Neural progenitor cell (in vitro differentiated cells): ENCODE data around the gene ITGB1. TPM values are rescaled to one million over a fixed set of nuclear protein-coding genes. Genes with fewer than 3 reads are reported as not detected.
"Not testable (repeated sequence)": the region's sequence is repeated elsewhere in the genome, so short reads cannot be mapped to it uniquely, and the experiment has no call there.

Source experiments
- DNase-seq: peaks from one replicate; pipeline ENCODE4 v3.0.0-alpha.2; 2016; ENCODE audit warnings: low spot score
- H2AFZ ChIP-seq: fragments of 200-600 bp; sonication (generic); replicated peaks from 2 replicates; pipeline ENCODE4 v1.6.1; 2016; ENCODE audit warnings: antibody characterized with exemption
- H3F3A ChIP-seq: fragments of 200-600 bp; sonication (generic); 2 replicates; pipeline ENCODE4 v1.6.1; 2016; ENCODE audit warnings: antibody characterized with exemption, low read depth
- H3K27ac ChIP-seq: fragments of 200-600 bp; sonication (generic); 2 replicates; pipeline ENCODE4 v1.5.1; 2016; ENCODE audit warnings: mild to moderate bottlenecking
- H3K27me3 ChIP-seq: fragments of 200-600 bp; sonication (generic); 2 replicates; pipeline ENCODE4 v1.6.1; 2016; ENCODE audit warnings: mild to moderate bottlenecking, moderate library complexity
- H3K36me3 ChIP-seq: fragments of 200-600 bp; sonication (generic); 2 replicates; pipeline ENCODE4 v1.5.1; 2016
- H3K4me1 ChIP-seq: fragments of 200-600 bp; sonication (generic); 2 replicates; pipeline ENCODE4 v1.6.1; 2016; ENCODE audit warnings: mixed run types
- H3K4me2 ChIP-seq: fragments of 200-600 bp; sonication (generic); 2 replicates; pipeline ENCODE4 v1.6.1; 2016
- H3K4me3 ChIP-seq: fragments of 200-600 bp; sonication (generic); 2 replicates; pipeline ENCODE4 v1.5.1; 2016
- H3K79me2 ChIP-seq: fragments of 200-600 bp; sonication (generic); 2 replicates; pipeline ENCODE4 v1.6.1; 2016; ENCODE audit warnings: low read depth
- H3K9ac ChIP-seq: fragments of 200-600 bp; sonication (generic); 2 replicates; pipeline ENCODE4 v1.6.1; 2016
- H3K9me3 ChIP-seq: fragments of 200-600 bp; sonication (generic); 2 replicates; pipeline ENCODE4 v1.5.1; 2016; ENCODE audit warnings: low read depth
- H4K20me1 ChIP-seq: fragments of 200-600 bp; sonication (generic); 2 replicates; pipeline ENCODE4 v1.6.1; 2016; ENCODE audit warnings: low read depth
- H3K27ac Mint-ChIP-seq: 3 replicates; pipeline ENCODE4 v1.8.0; 2021; ENCODE audit warnings: mixed read lengths
- H3K27me3 Mint-ChIP-seq: 2 replicates; pipeline ENCODE4 v1.8.0; 2022; ENCODE audit warnings: low read depth, mild to moderate bottlenecking, inconsistent platforms, moderate library complexity, mixed read lengths; ENCODE audit not compliant: insufficient read depth
- H3K36me3 Mint-ChIP-seq: 3 replicates; pipeline ENCODE4 v1.8.0; 2021; ENCODE audit warnings: mixed read lengths
- H3K4me1 Mint-ChIP-seq: 3 replicates; pipeline ENCODE4 v1.8.0; 2021; ENCODE audit warnings: mixed read lengths
- H3K4me3 Mint-ChIP-seq: 3 replicates; pipeline ENCODE4 v1.8.0; 2021; ENCODE audit warnings: mild to moderate bottlenecking, moderate library complexity, mixed read lengths
- H3K9me3 Mint-ChIP-seq: 3 replicates; pipeline ENCODE4 v1.8.0; 2020; ENCODE audit warnings: mixed read lengths
- EZH2 ChIP-seq: fragments of 200-600 bp; sonication (generic); IDR thresholded peaks from 2 replicates; pipeline ENCODE4 v1.6.1; 2017; ENCODE audit warnings: antibody characterized with exemption, mild to moderate bottlenecking, moderate library complexity
- EZH2phosphoT487 ChIP-seq: fragments of 200-600 bp; sonication (generic); IDR thresholded peaks from 2 replicates; pipeline ENCODE4 v1.6.1; 2017; ENCODE audit warnings: antibody characterized with exemption
- total RNA-seq: library from RNA; depleted of rRNA; stranded (reverse); fragments of >200 nt; gene quantifications from 2 replicates; pipeline ENCODE4 v1.2.3, GENCODE V29; 2015; ENCODE audit warnings: low replicate concordance
- TF ChIP-seq, protein P1 (sequence below): fragments of 200-600 bp; sonication (generic); IDR thresholded peaks from 2 replicates; pipeline ENCODE4 v1.5.1; 2017; ENCODE audit warnings: antibody characterized with exemption, mild to moderate bottlenecking

ITGB1 gene
- total RNA-seq, 1 donor from 2014 or later: 358 TPM

GRCh38 chr10:33001908-33002492 is 44.0 kb upstream of the ITGB1 start:
- Mint-ChIP-seq H3K27ac (no peak overlapping the region), H3K27me3 (peaks cover 6% of the 10 kb centered on the region)

DNA sequence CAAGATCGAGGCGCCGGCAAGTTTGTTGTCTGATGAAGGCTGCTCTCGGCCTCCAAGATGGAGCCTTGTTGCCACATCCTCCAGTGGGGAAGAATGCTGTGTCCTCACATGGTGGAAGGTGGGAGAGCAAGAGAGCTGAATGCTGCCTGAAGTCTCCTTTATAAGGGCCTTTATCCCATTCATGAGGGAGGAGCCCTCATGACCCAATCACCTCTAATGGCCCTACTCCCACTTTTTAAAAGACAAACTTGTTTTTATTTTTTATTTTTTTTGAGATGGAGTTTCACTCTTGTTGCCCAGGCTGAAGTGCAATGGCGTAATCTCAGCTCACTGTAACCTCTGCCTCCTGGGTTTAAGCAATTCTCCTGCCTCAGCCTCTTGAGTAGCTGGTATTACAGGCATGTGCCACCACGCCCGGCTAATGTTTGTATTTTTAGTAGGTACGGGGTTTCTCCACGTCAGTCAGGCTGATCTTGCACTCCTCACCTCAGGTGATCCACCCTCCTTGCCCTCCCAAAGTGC is 40.1 kb upstream of the ITGB1 start:
- peak overlapping the region; percentile 10 for H2AFZ ChIP-seq
- not testable (repeated sequence) for DNase-seq, H3K79me2 ChIP-seq, H3K4me1 ChIP-seq, H3K4me3 Mint-ChIP-seq, H3K9me3 ChIP-seq, H3K36me3 Mint-ChIP-seq, H3K9ac ChIP-seq, H3K27me3 ChIP-seq, H3F3A ChIP-seq, H4K20me1 ChIP-seq, H3K27ac ChIP-seq, H3K27me3 Mint-ChIP-seq, H3K4me2 ChIP-seq, H3K27ac Mint-ChIP-seq, H3K4me3 ChIP-seq, H3K36me3 ChIP-seq, H3K4me1 Mint-ChIP-seq, H3K9me3 Mint-ChIP-seq

More at GRCh38 chr10:33001908-33002492, 44.0 kb upstream of the ITGB1 start:
- Mint-ChIP-seq H3K9me3 (peaks cover 9% of the 10 kb centered on the region), H3K4me3 (no peak overlapping the region), H3K36me3 (no peaks in the 10 kb centered on the region), H3K4me1 (peaks cover 7% of the 10 kb centered on the region)
- no peak for DNase-seq
- Histone ChIP-seq H3K9me3 (no peaks in the 10 kb centered on the region), H3K9ac (no peak overlapping the region), H2AFZ (no peak overlapping the region), H3K4me3 (no peak overlapping the region), H3K36me3 (no peaks in the 10 kb centered on the region), H3K4me1 (no peaks in the 10 kb centered on the region), H3K4me2 (no peak overlapping the region), H3K27ac (no peak overlapping the region), H3K79me2 (no peaks in the 10 kb centered on the region), H3F3A (peaks cover 6% of the 10 kb centered on the region), H3K27me3 (peaks cover 5% of the 10 kb centered on the region), H4K20me1 (no peaks in the 10 kb centered on the region)
- TF ChIP-seq, protein P1, sequence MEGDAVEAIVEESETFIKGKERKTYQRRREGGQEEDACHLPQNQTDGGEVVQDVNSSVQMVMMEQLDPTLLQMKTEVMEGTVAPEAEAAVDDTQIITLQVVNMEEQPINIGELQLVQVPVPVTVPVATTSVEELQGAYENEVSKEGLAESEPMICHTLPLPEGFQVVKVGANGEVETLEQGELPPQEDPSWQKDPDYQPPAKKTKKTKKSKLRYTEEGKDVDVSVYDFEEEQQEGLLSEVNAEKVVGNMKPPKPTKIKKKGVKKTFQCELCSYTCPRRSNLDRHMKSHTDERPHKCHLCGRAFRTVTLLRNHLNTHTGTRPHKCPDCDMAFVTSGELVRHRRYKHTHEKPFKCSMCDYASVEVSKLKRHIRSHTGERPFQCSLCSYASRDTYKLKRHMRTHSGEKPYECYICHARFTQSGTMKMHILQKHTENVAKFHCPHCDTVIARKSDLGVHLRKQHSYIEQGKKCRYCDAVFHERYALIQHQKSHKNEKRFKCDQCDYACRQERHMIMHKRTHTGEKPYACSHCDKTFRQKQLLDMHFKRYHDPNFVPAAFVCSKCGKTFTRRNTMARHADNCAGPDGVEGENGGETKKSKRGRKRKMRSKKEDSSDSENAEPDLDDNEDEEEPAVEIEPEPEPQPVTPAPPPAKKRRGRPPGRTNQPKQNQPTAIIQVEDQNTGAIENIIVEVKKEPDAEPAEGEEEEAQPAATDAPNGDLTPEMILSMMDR: no peak
- no peak for TF ChIP-seq EZH2
- TF ChIP-seq EZH2phosphoT487: no peak

DNA sequence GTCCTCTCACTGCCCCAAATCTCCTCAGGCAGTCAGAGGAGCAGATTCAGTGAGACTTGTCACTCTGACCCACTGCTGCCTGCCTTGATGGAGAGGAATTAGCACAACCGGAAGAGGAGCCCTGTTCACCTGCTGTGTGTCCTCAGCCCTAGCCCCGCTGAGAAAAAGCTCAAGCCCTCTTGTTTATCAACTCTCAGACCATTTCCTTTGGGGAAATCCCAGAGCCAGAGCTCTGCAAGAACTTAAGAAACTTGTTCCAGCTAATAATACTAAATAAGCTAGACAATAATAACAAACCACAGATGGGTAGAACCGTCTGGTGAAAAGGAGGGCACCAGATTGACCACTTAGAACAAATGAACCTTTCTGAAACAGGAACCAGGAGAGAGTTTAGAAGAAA is 37.7 kb upstream of the ITGB1 start:
- Histone ChIP-seq H3K4me2 (no peak overlapping the region), H2AFZ (peak overlapping the region; percentile 94), H3K9me3 (no peaks in the 10 kb centered on the region), H3K27me3 (no peaks in the 10 kb centered on the region), H3K4me3 (no peak overlapping the region), H3K79me2 (no peaks in the 10 kb centered on the region), H3K36me3 (no peaks in the 10 kb centered on the region), H3K27ac (no peak overlapping the region), H3K9ac (no peak overlapping the region), H3F3A (no peaks in the 10 kb centered on the region), H4K20me1 (no peaks in the 10 kb centered on the region), H3K4me1 (peaks cover 4% of the 10 kb centered on the region)
- H3K9me3 Mint-ChIP-seq: peaks cover 13% of the 10 kb centered on the region
- TF ChIP-seq, protein P1: no peak
- TF ChIP-seq EZH2: no peak
- TF ChIP-seq EZH2phosphoT487: no peak
- no peak overlapping the region for H3K27ac Mint-ChIP-seq
- DNase-seq: no peak
- H3K4me1 Mint-ChIP-seq: no peaks in the 10 kb centered on the region
- H3K36me3 Mint-ChIP-seq: no peaks in the 10 kb centered on the region
- H3K4me3 Mint-ChIP-seq: no peak overlapping the region
- H3K27me3 Mint-ChIP-seq: peaks cover 3% of the 10 kb centered on the region

GRCh38 chr10:32995066-32995622 is 37.1 kb upstream of the ITGB1 start:
- Histone ChIP-seq H3F3A (no peaks in the 10 kb centered on the region), H3K36me3 (no peaks in the 10 kb centered on the region), H3K27me3 (no peaks in the 10 kb centered on the region), H3K4me3 (no peak overlapping the region), H3K4me1 (peaks cover 4% of the 10 kb centered on the region), H2AFZ (peak overlapping the region; percentile 94), H3K4me2 (no peak overlapping the region), H3K9ac (no peak overlapping the region), H3K79me2 (no peaks in the 10 kb centered on the region), H4K20me1 (no peaks in the 10 kb centered on the region), H3K27ac (no peak overlapping the region), H3K9me3 (no peaks in the 10 kb centered on the region)
- no peaks in the 10 kb centered on the region for H3K36me3 Mint-ChIP-seq
- H3K4me3 Mint-ChIP-seq: no peak overlapping the region
- TF ChIP-seq EZH2 (no peak), EZH2phosphoT487 (no peak)
- TF ChIP-seq, protein P1: no peak
- peaks cover 15% of the 10 kb centered on the region for H3K9me3 Mint-ChIP-seq
- H3K4me1 Mint-ChIP-seq: no peaks in the 10 kb centered on the region
- no peak for DNase-seq
- no peak overlapping the region for H3K27ac Mint-ChIP-seq
- peaks cover 3% of the 10 kb centered on the region for H3K27me3 Mint-ChIP-seq

- H3K4me2 ChIP-seq, H3K27ac ChIP-seq, H3K36me3 ChIP-seq, H3K4me1 ChIP-seq, H3F3A ChIP-seq, H3K4me1 Mint-ChIP-seq, H3K27me3 Mint-ChIP-seq, H4K20me1 ChIP-seq, H3K27ac Mint-ChIP-seq, H3K36me3 Mint-ChIP-seq, H2AFZ ChIP-seq, DNase-seq, H3K27me3 ChIP-seq, H3K9me3 ChIP-seq, H3K4me3 Mint-ChIP-seq, H3K79me2 ChIP-seq, H3K4me3 ChIP-seq, H3K9ac ChIP-seq: not testable (repeated sequence)
- H3K9me3 Mint-ChIP-seq: peaks cover 14% of the 10 kb centered on the region
Observed at GRCh38 chr10:32994632-32995031, 36.6 kb upstream of the ITGB1 start.

GRCh38 chr10:32992310-32992709 is 34.3 kb upstream of the ITGB1 start:
- not testable (repeated sequence) for H3K9me3 Mint-ChIP-seq, H3K27ac ChIP-seq

More at GRCh38 chr10:32992310-32992709, 34.3 kb upstream of the ITGB1 start:
- H3K79me2 ChIP-seq, H2AFZ ChIP-seq, H4K20me1 ChIP-seq, H3K4me2 ChIP-seq, H3K36me3 Mint-ChIP-seq, H3K27ac Mint-ChIP-seq, H3K9me3 ChIP-seq, H3K9ac ChIP-seq, H3K4me3 Mint-ChIP-seq, H3K4me3 ChIP-seq, H3K4me1 Mint-ChIP-seq, H3F3A ChIP-seq, H3K27me3 Mint-ChIP-seq, H3K4me1 ChIP-seq, DNase-seq, H3K27me3 ChIP-seq, H3K36me3 ChIP-seq: not testable (repeated sequence)
